HT1080 (cell line): ENCODE data around the gene IRF2BP1. TPM values are rescaled to one million over a fixed set of nuclear protein-coding genes. Genes with fewer than 3 reads are reported as not detected.
A peak's percentile ranks its signal among the peaks of the same experiment; 100 is the strongest.

Experiments
- DNase-seq: peaks from one replicate; pipeline ENCODE4 v3.0.0-alpha.2; 2015; ENCODE audit warnings: low read depth
- polyA plus RNA-seq, 2 experiments: library from polyadenylated mRNA; depleted of rRNA; stranded (reverse); fragments of >200 nt; gene quantifications; 2 replicates each; pipeline ENCODE4 v1.2.3, GENCODE V29; 2015
- total RNA-seq: library from RNA; depleted of rRNA; stranded (reverse); fragments of >200 nt; shearing (Covaris generic); gene quantifications from 2 replicates; pipeline ENCODE4 v1.2.3, GENCODE V29; 2014; rRNA removed

Gene IRF2BP1, protein sequence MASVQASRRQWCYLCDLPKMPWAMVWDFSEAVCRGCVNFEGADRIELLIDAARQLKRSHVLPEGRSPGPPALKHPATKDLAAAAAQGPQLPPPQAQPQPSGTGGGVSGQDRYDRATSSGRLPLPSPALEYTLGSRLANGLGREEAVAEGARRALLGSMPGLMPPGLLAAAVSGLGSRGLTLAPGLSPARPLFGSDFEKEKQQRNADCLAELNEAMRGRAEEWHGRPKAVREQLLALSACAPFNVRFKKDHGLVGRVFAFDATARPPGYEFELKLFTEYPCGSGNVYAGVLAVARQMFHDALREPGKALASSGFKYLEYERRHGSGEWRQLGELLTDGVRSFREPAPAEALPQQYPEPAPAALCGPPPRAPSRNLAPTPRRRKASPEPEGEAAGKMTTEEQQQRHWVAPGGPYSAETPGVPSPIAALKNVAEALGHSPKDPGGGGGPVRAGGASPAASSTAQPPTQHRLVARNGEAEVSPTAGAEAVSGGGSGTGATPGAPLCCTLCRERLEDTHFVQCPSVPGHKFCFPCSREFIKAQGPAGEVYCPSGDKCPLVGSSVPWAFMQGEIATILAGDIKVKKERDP
- total RNA-seq: 57.1 and 57.4 TPM in 2 replicates
- polyA plus RNA-seq (2015; cell fraction: cytosol; rRNA removed): 40.2 and 48.1 TPM in 2 replicates
- 32.8 and 32.9 TPM in 2 replicates for polyA plus RNA-seq (2015; cell fraction: nucleus; rRNA removed)

- peak; percentile 87 for DNase-seq
These were observed at the start of gene IRF2BP1 for GRCh38 chr19:45885556-45886426. IRF2BP1 (minus strand) TSS chr19:45886141; CDS start chr19:45885774, 367 bp downstream.

- DNase-seq: no peak
These were observed 49.3 kb upstream of the IRF2BP1 start for GRCh38 chr19:45935267-45935666.

GRCh38 chr19:45934551-45935230 is 48.8 kb upstream of the IRF2BP1 start:
- no peak for DNase-seq

GRCh38 chr19:45933759-45934158 is 47.8 kb upstream of the IRF2BP1 start:
- no peak for DNase-seq

- DNase-seq: no peak
These were observed 45.1 kb upstream of the IRF2BP1 start for GRCh38 chr19:45931055-45931454.

DNA sequence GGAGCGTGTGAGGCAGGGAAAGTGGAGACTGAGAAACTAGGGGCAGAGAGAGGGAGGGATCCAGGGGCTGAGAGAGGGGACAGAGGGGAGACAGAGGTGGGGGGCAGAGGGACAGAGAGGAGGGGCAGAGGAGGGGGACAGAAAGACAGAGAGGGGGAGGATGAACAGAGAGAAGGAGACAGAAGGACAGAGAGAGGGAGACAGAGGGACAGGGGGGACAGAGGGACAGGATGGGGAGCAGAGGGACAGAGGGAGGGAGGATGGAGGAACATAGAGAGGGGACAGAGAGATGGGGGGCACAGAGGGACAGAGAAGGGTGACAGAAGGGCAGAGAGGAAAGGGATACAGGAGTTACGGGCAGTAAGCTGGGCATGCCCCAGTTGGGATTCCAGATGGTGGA is 43.3 kb upstream of the IRF2BP1 start:
- DNase-seq: no peak

- peak; percentile 91 for DNase-seq
These were observed 41.8 kb upstream of the IRF2BP1 start for GRCh38 chr19:45927565-45928261.

DNA sequence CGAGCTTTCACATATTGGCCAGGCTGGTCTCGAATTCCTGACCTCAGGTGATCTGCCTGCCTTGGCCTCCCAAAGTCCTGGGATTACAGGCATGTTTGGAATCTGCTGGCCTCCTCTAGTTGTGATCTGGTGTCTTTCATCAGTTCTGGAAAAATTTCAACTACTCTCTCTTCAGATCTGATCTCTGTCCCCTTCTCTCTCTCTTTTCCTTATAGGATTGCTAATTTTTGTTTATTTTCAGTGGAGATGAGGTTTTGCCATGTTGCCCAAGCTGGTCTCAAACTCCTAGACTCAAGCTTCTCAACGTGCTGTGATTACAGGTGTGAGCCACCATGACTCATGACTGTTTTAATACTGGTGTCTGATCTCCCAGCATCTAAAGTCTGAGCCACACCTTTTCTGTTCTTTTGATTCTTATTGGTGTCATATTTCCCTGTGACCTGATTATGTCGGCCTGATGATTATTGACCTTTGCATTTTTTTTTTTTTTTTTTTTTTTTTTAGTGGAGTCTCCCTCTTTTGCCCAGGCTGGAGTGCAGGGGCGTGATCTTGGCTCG is 39.0 kb upstream of the IRF2BP1 start:
- no peak for DNase-seq

GRCh38 chr19:45922281-45922680 is 36.3 kb upstream of the IRF2BP1 start:
- no peak for DNase-seq

DNA sequence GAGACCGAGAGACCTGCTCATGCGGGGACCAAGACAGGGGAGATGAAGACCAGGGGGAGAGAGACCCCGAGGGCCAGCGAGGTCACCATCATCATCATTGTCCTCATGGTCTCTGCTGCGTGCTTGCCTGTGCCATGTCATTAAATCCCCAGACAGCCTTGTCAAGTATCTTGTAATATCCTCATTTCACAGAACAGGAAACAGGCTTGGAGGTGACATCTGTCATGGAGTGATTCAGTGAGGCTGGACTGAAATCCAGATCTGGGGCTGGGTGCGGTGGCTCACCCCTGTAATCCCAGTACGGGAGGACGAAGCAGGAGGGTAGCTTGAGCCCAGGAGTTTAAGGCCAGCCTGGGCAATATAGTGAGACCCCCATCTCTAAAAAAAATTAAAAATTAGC is 34.5 kb upstream of the IRF2BP1 start:
- DNase-seq: no peak

GRCh38 chr19:45919678-45920077 is 33.7 kb upstream of the IRF2BP1 start:
- DNase-seq: peak; percentile 44

- DNase-seq: no peak
These were observed 32.8 kb upstream of the IRF2BP1 start for GRCh38 chr19:45918721-45919120.

DNA sequence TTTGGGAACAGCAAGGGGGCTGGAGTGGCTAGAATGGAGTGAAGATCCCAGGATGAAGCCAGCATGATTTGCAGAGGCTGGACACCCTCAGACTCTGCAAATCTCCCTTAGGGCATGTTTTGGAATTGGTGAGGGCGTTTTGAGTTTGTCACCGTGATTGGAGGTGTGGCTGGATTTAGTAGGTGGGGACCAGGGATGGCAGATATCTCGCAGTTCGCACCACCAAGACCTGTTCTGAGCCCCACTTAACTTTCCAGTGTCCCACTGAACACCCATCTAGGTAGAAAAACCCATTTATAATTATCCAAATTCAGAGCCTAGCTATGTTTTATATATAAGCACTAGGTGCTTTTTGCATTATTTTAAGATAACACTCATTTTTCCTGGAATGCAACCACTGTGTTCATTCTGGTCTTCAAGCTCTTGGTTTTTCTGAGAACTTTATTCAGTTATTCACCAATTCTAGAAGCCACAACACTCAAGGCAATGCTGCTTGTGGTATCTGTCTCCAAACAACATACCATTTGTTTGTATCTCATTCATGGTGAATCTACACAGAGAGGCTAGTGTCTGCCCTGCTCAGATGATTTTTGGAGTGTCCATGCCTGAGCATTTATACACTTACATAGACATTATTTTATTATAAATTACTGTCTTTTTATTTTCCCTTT is 31.6 kb upstream of the IRF2BP1 start:
- no peak for DNase-seq

GRCh38 chr19:45913874-45914830 is 28.2 kb upstream of the IRF2BP1 start, which contains the start of gene NANOS2:
NANOS2 (minus strand) TSS chr19:45914778; CDS start chr19:45914693, 85 bp downstream.
- DNase-seq: peak; percentile 28

- no peak for DNase-seq
These were observed 25.4 kb upstream of the IRF2BP1 start for GRCh38 chr19:45911291-45911690.

DNA sequence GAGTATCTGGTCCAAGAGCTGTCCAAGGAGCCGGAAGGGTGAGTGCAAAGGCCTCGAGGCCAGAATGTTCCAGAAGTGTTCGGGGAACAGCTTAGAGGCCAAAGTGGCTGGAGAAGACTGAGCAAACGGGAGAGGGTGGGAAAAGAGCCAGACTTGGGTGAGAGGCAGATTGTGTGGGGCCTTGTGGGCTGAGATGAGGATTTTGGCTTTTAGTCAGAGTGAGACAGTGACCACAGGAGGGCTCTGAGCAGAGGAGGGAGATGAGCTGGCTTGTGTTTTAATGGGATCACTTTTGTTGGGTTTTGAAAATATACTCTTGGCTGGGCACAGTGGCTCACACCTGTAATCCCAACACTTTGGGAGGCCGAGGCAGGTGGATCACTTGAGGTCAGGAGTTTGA is 23.0 kb upstream of the IRF2BP1 start:
- peak; percentile 36 for DNase-seq

DNA sequence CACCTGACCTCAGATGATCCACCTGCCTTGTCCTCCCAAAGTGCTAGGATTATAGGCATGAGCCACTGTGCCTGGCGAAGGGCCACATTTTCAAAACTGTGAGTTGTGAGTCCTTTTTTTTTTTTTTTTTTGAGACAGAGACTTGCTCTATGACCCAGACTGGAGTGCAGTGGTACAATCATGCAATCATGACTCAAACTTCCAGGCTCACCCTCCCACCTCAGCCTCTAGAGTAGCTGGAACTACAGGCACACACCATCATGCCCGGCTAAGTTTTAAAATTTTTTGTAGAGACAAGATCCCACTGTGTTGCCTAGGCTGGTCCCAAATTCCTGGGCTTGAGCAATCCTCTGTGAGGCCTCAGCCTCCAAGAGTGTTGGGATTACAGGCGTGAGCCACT is 20.3 kb upstream of the IRF2BP1 start:
- DNase-seq: peak; percentile 76

- DNase-seq: no peak
These were observed 19.1 kb upstream of the IRF2BP1 start for GRCh38 chr19:45905011-45905410.
